IPS-NIHi7 (cell line): ENCODE results near the gene UGT1A3.
"Not testable (repeated sequence)": the region's sequence is repeated elsewhere in the genome, so short reads cannot be mapped to it uniquely, and the experiment has no call there.

Experiments
- DNase-seq: peaks from one replicate; pipeline ENCODE4 v3.0.0; 2012; ENCODE audit warnings: mixed read lengths; ENCODE audit errors: extremely low spot score

The UGT1A3 gene

DNA sequence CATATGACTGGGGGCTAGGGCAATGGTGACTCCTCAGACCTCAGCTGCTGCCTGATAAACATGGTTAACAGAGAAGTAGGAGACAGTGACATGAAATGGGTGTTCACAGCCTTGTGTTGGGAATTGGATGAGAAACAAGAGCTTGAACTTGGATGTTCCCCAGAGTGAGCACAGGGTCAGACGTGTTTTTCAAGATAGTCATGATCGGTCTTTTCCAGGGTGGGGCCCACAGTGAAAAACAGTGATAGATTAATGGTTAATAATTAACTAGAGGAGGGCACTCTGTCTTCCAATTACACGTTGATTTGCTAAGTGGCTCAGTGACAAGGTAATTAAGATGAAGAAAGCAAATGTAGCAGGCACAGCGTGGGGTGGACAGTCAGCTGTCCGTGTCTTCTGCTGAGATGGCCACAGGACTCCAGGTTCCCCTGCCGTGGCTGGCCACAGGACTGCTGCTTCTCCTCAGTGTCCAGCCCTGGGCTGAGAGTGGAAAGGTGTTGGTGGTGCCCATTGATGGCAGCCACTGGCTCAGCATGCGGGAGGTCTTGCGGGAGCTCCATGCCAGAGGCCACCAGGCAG is at the start of gene UGT1A3:
Gene UGT1A3, plus strand, starts transcription at position 320 of the 579 bp plus-strand sequence. Its CDS starts 85 bp downstream, at position 405.
- DNase-seq, result no peak

DNA sequence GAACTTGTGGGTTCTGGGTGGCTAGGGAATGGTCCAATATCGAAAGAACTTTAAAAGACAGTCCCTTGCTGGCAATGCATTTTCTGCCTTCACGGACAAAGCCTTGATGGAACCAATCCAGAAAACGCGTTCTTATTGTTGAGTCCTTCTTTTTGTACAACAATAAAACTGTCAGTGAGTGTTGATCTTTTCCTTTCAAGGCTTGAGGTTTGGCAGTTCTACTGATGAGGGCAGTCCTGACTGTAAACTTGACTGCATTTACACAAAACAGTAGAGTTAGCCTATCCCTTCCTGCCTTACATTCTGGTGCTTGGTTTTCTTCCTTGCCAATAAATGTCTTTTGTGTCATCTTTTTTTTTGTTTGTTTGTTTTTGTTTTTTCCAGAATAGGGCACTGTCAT is 49.6 kb upstream of the UGT1A3 start:
- no peak for DNase-seq

GRCh38 chr2:233680361-233681045 is 48.3 kb upstream of the UGT1A3 start:
- no peak for DNase-seq

GRCh38 chr2:233681521-233682099 is 47.2 kb upstream of the UGT1A3 start, which contains the start of gene UGT1A7:
Gene UGT1A7 (plus strand): TSS chr2:233681901. CDS start chr2:233681938, 37 bp downstream.
- DNase-seq, result no peak

- DNase-seq, result no peak
Observed at GRCh38 chr2:233684640-233685039, 44.2 kb upstream of the UGT1A3 start.

DNA sequence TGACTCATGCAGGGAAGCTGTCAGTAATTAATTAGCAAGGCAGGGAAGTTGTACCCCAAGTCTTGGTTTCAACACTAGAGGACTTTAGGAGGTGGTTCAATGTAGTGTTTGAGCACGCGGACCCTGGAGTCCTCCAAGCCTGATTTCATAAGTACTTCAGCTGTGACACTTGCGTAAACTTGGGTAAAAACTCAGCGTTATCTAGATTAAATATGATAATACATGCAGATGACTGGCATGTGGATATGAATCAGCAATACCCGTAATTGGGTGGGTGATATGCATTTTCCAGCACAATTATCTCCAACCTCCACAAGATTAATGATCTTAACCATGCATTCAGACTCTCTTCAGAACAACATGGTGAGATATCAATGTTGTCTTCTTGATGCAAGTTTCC is 41.9 kb upstream of the UGT1A3 start:
- no peak for DNase-seq

GRCh38 chr2:233688341-233688740 is 40.5 kb upstream of the UGT1A3 start:
- no peak for DNase-seq

- DNase-seq, result no peak
Observed at GRCh38 chr2:233689031-233689430, 39.8 kb upstream of the UGT1A3 start.

DNA sequence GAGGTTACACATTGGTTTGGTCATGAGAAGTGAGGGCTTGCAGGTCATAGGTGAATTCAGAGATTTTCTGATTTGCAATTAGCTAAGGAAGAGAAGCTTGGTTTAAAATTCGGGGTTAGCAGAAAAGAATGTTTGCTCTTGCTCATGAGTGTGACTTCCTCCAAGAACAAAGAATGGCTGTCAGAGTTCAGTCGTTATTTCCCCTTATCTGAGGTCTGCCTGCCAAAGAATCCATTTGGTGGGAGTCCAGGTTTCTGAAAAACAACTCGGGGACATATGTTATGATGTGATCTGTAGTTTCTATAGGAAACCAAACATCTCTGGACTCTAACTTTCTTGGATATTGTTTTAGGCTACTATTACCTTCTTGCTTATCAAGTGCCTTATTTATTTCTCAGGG is 39.3 kb upstream of the UGT1A3 start:
- DNase-seq, result no peak

DNA sequence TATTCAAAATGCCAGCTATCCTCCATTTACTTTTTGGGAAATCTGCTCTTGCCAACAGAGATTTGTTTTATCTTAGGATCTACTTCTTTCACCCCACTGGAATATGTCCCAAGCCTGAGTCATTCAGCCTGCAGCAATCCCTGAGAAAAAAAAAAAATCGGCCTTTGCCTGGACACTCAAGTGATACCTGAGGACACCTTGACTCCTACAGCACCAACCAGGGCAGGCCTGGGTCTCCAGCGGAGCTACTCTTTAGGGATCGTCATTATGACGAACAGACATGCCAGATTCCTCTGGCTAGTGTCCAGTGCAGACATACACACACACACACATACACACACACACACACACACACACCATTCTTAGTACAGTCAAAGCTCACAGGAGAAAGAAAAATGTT is 38.4 kb upstream of the UGT1A3 start:
- DNase-seq, result no peak

- DNase-seq, result no peak
Observed at GRCh38 chr2:233691443-233692433, 37.1 kb upstream of the UGT1A3 start.

- DNase-seq, result no peak
Observed at GRCh38 chr2:233692648-233693047, 36.2 kb upstream of the UGT1A3 start, which contains the start of gene UGT1A6. Gene UGT1A6 (plus strand): TSS chr2:233692890. CDS start chr2:233693005, 115 bp downstream.

- no peak for DNase-seq
Observed at GRCh38 chr2:233693963-233694362, 34.9 kb upstream of the UGT1A3 start.

- DNase-seq, result no peak
Observed at GRCh38 chr2:233698740-233699139, 30.1 kb upstream of the UGT1A3 start.

GRCh38 chr2:233699424-233700027 is 29.3 kb upstream of the UGT1A3 start:
- no peak for DNase-seq

GRCh38 chr2:233700028-233700635 is 28.7 kb upstream of the UGT1A3 start:
- DNase-seq, result no peak

DNA sequence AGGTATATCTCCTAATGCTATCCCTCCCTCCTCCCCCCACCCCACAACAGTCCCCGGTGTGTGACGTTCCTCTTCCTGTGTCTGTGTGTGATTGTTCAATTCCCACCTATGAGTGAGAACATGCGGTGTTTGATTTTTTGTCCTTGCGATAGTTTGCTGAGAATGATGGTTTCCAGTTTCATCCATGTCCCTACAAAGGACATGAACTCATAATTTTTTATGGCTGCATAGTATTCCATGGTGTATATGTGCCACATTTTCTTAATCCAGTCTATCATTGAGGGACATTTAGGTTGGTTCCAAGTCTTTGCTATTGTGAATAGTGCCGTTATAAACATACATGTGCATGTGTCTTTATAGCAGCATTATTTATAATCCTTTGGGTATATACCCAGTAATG is 28.0 kb upstream of the UGT1A3 start:
- DNase-seq, result not testable (repeated sequence)

DNA sequence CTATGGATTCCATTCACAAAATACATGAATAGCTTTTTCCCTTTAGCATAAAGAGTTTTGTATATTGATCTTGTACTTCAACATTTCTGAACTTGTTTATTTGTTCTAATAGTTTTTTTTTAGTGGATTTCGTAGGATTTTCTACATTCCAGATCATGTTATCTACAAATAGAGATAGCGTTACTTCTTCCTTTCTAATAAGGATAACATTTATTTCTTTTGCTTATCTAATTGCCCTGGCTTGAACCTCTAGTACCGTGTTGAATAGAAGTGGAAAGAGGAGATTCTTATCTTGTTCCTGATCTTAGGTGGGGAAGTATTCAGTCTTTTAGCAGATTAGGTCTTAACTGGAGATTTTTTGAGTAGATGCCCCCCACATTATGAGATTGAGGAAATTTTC is 26.6 kb upstream of the UGT1A3 start:
- no peak for DNase-seq

GRCh38 chr2:233705911-233706506 is 22.8 kb upstream of the UGT1A3 start:
- DNase-seq, result no peak

DNA sequence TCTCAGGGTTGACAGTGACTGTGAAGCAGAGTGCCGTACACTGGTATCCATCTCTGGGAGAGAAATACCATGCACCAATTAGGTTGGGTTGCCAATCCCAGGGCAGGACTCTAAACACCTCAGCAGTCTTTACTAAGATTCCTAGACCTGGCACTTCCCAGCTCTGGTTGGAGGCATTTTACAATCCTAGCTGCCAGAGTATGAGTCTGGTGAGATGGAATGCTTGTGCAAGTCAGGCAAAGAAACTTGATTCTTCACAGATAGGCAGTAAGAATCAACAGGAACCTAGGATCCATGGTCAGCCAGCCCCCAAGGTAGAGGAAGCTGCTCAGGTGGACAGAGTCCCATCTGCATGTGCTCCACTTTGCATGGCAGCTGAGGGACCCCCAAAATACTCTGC is 22.1 kb upstream of the UGT1A3 start:
- no peak for DNase-seq
